IMR-90 (cell line): Measurements from ENCODE around the gene QRFP.

Experiments used
- BHLHE40 ChIP-seq: fragments of 150-350 bp; IDR thresholded peaks from 2 replicates; pipeline ENCODE4 v1.6.1; 2016; ENCODE audit warnings: mild to moderate bottlenecking, low read depth, low read length
- CEBPB ChIP-seq: IDR thresholded peaks from 2 replicates; pipeline ENCODE4 v1.6.1; 2012; ENCODE audit warnings: low read depth, low read length, improper control_type of control experiment
- CTCF ChIP-seq: conservative IDR thresholded peaks from 2 replicates; pipeline ENCODE4 v1.5.1; 2012; ENCODE audit warnings: mild to moderate bottlenecking, low read depth, low read length, improper control_type of control experiment
- FOS ChIP-seq: fragments of 150-350 bp; IDR thresholded peaks from 2 replicates; pipeline ENCODE4 v1.6.1; 2016; ENCODE audit warnings: low read depth, low read length
- MAFK ChIP-seq: IDR thresholded peaks from 2 replicates; pipeline ENCODE4 v1.6.1; 2012; ENCODE audit warnings: low read depth, low read length, improper control_type of control experiment
- MXI1 ChIP-seq: IDR thresholded peaks from 2 replicates; pipeline ENCODE4 v1.6.1; 2012; ENCODE audit warnings: low read depth, mild to moderate bottlenecking, low read length, moderate library complexity, borderline replicate concordance
- NFE2L2 ChIP-seq: fragments of 150-350 bp; IDR thresholded peaks from 2 replicates; pipeline ENCODE4 v1.6.1; 2016; ENCODE audit warnings: low read depth, mild to moderate bottlenecking, low read length
- POLR2A ChIP-seq: IDR thresholded peaks from 2 replicates; pipeline ENCODE4 v1.6.1; 2012; ENCODE audit warnings: mild to moderate bottlenecking, low read depth, low read length
- RAD21 ChIP-seq: IDR thresholded peaks from 2 replicates; pipeline ENCODE4 v1.6.1; 2012; ENCODE audit warnings: low read length, improper control_type of control experiment
- RCOR1 ChIP-seq: IDR thresholded peaks from 2 replicates; pipeline ENCODE4 v1.6.1; 2012; ENCODE audit warnings: mild to moderate bottlenecking, low read length, improper control_type of control experiment; ENCODE audit not compliant: insufficient replicate concordance
- RFX5 ChIP-seq: IDR thresholded peaks from 2 replicates; pipeline ENCODE4 v1.8.0; 2012; ENCODE audit warnings: low read depth, mild to moderate bottlenecking, low read length, moderate library complexity
- SMC3 ChIP-seq: fragments of 150-350 bp; IDR thresholded peaks from 2 replicates; pipeline ENCODE4 v1.6.1; 2016; ENCODE audit warnings: low read depth, mild to moderate bottlenecking, antibody characterized with exemption, low read length, moderate library complexity
- TF ChIP-seq, protein P1 (sequence below): fragments of 150-350 bp; IDR thresholded peaks from 2 replicates; pipeline ENCODE4 v1.6.1; 2016; ENCODE audit warnings: low read depth, mild to moderate bottlenecking, low read length, moderate library complexity, borderline replicate concordance

GRCh38 chr9:130845901-130846481, 50.6 kb downstream of the QRFP start:
- TF ChIP-seq CEBPB (no peak), RFX5 (no peak), CTCF (no peak), MXI1 (no peak), MAFK (peak; percentile 37; the same call in 1 of the 2 replicates), SMC3 (no peak), RCOR1 (no peak), POLR2A (peak; percentile 9; the same call in 1 of the 2 replicates), RAD21 (no peak), BHLHE40 (no peak), NFE2L2 (no peak), FOS (no peak; the same call in 1 of the 2 replicates)
- TF ChIP-seq, protein P1, sequence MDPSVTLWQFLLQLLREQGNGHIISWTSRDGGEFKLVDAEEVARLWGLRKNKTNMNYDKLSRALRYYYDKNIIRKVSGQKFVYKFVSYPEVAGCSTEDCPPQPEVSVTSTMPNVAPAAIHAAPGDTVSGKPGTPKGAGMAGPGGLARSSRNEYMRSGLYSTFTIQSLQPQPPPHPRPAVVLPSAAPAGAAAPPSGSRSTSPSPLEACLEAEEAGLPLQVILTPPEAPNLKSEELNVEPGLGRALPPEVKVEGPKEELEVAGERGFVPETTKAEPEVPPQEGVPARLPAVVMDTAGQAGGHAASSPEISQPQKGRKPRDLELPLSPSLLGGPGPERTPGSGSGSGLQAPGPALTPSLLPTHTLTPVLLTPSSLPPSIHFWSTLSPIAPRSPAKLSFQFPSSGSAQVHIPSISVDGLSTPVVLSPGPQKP: no peak
